ENCODE data around the gene ZNF474. TPM values are rescaled to one million over a fixed set of nuclear protein-coding genes. Genes with fewer than 3 reads are reported as not detected.

The ZNF474 gene
- total RNA-seq, 2 donors from 2014 or later, result not detected

DNA sequence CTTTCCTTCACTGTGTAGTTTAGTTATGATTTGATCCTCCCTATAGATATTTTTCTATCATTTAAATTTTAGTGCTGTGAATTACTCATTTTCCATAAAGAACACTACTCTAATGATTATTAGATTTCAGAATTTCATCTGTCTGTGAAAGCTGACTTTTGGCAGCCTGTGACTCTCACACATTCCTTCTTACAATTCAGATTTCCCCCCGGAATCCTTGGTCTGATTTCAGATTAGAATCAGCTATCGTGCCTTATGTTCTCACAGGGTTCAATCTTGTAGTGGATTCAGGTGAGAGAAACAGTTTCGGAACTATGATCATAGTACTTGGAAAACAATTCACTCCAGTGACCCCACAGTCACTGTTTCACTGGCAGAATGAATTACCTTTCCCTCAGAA is 26.2 kb downstream of the ZNF474 start:
- Histone ChIP-seq H3K9me3 (no peaks in the 10 kb centered on the region), H3K4me1 (no peaks in the 10 kb centered on the region), H3K27me3 (no peaks in the 10 kb centered on the region), H3K36me3 (no peaks in the 10 kb centered on the region), H3K27ac (no peak overlapping the region), H3K4me3 (no peak overlapping the region)
- TF ChIP-seq, protein P1, sequence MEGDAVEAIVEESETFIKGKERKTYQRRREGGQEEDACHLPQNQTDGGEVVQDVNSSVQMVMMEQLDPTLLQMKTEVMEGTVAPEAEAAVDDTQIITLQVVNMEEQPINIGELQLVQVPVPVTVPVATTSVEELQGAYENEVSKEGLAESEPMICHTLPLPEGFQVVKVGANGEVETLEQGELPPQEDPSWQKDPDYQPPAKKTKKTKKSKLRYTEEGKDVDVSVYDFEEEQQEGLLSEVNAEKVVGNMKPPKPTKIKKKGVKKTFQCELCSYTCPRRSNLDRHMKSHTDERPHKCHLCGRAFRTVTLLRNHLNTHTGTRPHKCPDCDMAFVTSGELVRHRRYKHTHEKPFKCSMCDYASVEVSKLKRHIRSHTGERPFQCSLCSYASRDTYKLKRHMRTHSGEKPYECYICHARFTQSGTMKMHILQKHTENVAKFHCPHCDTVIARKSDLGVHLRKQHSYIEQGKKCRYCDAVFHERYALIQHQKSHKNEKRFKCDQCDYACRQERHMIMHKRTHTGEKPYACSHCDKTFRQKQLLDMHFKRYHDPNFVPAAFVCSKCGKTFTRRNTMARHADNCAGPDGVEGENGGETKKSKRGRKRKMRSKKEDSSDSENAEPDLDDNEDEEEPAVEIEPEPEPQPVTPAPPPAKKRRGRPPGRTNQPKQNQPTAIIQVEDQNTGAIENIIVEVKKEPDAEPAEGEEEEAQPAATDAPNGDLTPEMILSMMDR (IDR thresholded peaks at IDR 0.05), result no peak
- DNase-seq (ENCODE audit: low spot score), result no peak

DNA sequence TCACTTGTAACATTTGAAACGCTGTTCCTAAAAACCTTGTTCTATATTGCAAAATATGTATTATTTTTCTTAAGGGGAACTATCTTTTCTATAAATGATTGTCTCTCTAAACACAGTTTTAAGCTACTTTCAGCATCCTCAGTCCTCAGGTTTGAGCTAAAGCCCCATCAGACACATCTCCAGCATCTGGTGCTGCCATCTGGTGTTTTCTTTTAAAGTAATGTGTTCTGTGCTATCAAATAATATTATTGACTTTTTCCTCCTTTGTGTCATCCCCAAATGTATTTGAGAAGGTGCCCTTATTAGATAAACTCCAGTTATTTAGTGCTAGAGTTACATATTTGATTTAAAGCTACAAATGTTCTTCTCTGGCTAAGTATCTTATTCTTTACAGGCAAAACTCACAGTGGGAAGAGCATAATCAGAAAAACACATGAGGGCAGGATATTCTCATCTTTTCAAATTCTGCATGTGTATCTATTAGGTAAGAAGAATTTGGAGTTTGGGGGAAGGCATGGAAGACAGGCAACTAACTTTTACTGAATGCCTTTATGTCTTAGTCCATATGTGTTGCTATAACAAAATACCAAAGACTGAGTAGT is 27.5 kb downstream of the ZNF474 start:
- no peak for DNase-seq (ENCODE audit: low spot score)
- TF ChIP-seq, protein P1 (IDR thresholded peaks at IDR 0.05), result peak in 1 of 2 donors; percentile 49
- no peaks in the 10 kb centered on the region for H3K27me3 ChIP-seq
- H3K36me3 ChIP-seq, result no peaks in the 10 kb centered on the region
- no peaks in the 10 kb centered on the region for H3K9me3 ChIP-seq
- no peak overlapping the region for H3K4me3 ChIP-seq
- H3K27ac ChIP-seq, result no peak overlapping the region
- H3K4me1 ChIP-seq, result no peaks in the 10 kb centered on the region

DNA sequence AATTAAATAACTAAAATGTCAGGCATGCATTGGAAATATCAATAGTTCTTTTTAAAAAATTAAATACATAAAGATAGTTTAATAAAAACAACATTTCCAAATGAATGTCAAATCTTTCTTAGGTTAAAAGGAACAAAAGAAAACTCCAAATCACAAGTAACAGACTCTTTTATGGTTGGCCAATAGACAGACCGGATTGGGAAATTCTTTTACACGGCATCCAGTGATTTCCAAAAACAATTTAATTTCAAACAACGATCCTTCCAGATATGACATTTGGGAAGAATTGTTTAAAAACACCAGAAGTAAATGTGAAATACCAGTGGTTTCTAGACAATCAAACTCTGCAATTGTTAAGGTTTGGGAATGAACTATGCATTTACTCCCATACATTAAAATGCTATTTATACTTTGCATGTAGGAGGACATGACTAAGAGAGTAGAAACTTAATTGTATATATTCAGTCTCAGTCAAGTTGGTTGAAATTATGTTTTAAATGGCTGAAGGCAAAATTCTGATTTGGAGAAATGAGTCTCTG is 32.8 kb downstream of the ZNF474 start:
- Histone ChIP-seq H3K4me3 (no peak overlapping the region), H3K36me3 (no peaks in the 10 kb centered on the region), H3K27ac (no peak overlapping the region), H3K9me3 (no peaks in the 10 kb centered on the region), H3K27me3 (no peaks in the 10 kb centered on the region), H3K4me1 (no peaks in the 10 kb centered on the region)
- TF ChIP-seq, protein P1 (IDR thresholded peaks at IDR 0.05), result no peak
- DNase-seq (ENCODE audit: low spot score), result no peak

DNA sequence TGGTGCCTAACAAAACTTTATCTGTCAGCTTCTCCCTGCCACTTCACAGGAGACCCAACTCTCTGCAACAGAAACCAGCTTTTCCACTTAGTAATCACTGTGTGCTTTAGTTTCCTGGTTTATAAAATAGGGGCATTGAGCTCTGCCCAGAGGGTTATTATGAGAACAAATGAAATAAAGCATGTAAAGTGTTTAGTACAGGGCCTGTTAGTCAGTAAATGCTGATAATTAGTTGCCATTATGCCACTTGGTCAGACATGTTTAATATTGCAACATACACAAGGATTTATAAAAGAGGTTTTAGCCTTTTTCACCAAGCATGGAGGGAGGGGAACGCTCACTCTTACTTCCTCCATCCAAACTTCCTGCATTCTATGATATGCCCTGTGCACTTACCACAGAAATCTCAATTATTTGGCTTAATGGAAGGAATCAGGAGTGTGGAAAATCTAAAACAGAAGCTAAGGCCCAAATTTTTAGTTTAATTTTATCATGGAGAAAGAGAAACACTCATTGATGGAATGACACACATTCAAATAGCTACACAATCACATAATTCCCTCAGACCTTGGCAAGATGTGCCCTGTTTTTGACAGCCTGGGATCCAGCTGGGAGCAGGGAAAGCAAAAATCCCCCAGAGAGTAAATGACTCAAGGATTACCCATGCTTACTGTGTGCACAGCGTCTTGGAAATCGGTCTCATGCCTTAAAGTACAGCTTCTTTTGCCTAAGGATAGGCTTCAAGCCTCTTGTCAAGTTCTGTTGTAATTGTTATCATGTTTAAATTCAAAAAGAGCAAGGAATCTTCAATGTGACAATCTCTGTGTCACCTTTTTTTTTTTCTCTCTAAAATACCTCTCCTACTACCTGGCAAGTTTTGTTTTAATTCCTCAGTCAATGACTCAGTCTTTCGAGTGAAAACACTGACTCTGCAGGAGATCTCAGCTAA is 34.0 kb downstream of the ZNF474 start:
- H3K27ac ChIP-seq, result peak overlapping the region in 1 of 2 donors; percentile 62
- DNase-seq (ENCODE audit: low spot score), result peak; percentile 74

DNA sequence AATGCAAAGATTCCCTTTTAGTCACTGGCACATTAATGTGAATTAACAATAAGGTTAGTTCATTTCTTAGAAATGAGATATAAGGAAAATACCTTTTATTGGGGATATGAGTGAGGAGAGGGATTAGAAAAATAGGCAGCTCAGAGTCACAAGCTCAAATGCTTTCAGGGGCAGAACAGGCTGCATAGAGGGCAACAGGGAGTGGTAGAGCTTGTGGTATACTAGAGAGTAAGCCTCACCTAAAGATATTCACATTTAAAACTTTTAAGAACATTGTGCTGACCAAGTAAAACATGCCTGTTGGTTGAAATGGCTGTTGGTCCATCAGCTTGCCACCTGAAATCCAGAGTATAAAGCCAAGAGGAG is 34.7 kb downstream of the ZNF474 start:
- no peak for DNase-seq (ENCODE audit: low spot score)
- no peak overlapping the region for H3K4me3 ChIP-seq
- H3K27ac ChIP-seq, result peak overlapping the region in 1 of 2 donors; percentile 62
- H3K36me3 ChIP-seq, result no peaks in the 10 kb centered on the region
- H3K9me3 ChIP-seq, result no peaks in the 10 kb centered on the region
- H3K4me1 ChIP-seq, result no peaks in the 10 kb centered on the region
- TF ChIP-seq, protein P1 (IDR thresholded peaks at IDR 0.05), result no peak
- no peaks in the 10 kb centered on the region for H3K27me3 ChIP-seq

More for the DNA sequence above, 34.0 kb downstream of the ZNF474 start:
- Histone ChIP-seq H3K4me3 (no peak overlapping the region), H3K4me1 (no peaks in the 10 kb centered on the region), H3K27me3 (no peaks in the 10 kb centered on the region), H3K9me3 (no peaks in the 10 kb centered on the region), H3K36me3 (no peaks in the 10 kb centered on the region)
- TF ChIP-seq, protein P1 (IDR thresholded peaks at IDR 0.05), result no peak

Measured in right atrium auricular region (tissue), 2 donors.